SK-N-SH (cell line): ENCODE results near the gene UEVLD.

Source experiments
- CHD2 ChIP-seq: fragments of 150-350 bp; IDR thresholded peaks from 2 replicates; pipeline ENCODE4 v1.6.1; 2018; ENCODE audit warnings: low read length; ENCODE audit not compliant: partially characterized antibody
- EP300 ChIP-seq, 2 experiments: IDR thresholded peaks; 2 replicates each; pipeline versions ENCODE4 v1.4.0 to v1.6.1; 2012; ENCODE audit warnings: borderline replicate concordance in 1 of 2, low read depth in 1 of 2, low read length in 1 of 2
- EZH2phosphoT487 ChIP-seq: fragments of 200-600 bp; sonication (generic); IDR thresholded peaks from 2 replicates; pipeline ENCODE4 v1.6.1; 2017; ENCODE audit warnings: low read depth, mixed run types, mild to moderate bottlenecking, antibody characterized with exemption, moderate library complexity, borderline replicate concordance
- GATA2 ChIP-seq: sonication (generic); formaldehyde crosslinking; IDR thresholded peaks from 2 replicates; pipeline ENCODE4 v1.5.0; 2020; ENCODE audit warnings: mild to moderate bottlenecking, missing genetic modification reagents
- MAX ChIP-seq: IDR thresholded peaks from 2 replicates; pipeline ENCODE4 v1.4.0; 2012; ENCODE audit warnings: low read depth
- MXI1 ChIP-seq: IDR thresholded peaks from 2 replicates; pipeline ENCODE4 v1.6.1; 2012; ENCODE audit warnings: mild to moderate bottlenecking, low read depth, low read length, improper control_type of control experiment
- POLR2AphosphoS5 ChIP-seq: IDR thresholded peaks from 2 replicates; pipeline ENCODE4 v1.6.1; 2012; ENCODE audit warnings: low read depth, low read length
- RAD21 ChIP-seq: IDR thresholded peaks from 2 replicates; pipeline ENCODE4 v1.6.1; 2012; ENCODE audit warnings: mild to moderate bottlenecking, low read length
- SMC3 ChIP-seq: IDR thresholded peaks from 2 replicates; pipeline ENCODE4 v1.6.1; 2012; ENCODE audit warnings: low read depth, low read length, improper control_type of control experiment
- YY1 ChIP-seq: IDR thresholded peaks from 2 replicates; pipeline ENCODE4 v1.4.0; 2012; ENCODE audit warnings: low read depth, mild to moderate bottlenecking
- TF ChIP-seq, protein P1 (sequence below): fragments of 200-600 bp; sonication (generic); IDR thresholded peaks from 2 replicates; pipeline ENCODE4 v1.6.1; 2017; ENCODE audit warnings: antibody characterized with exemption, mild to moderate bottlenecking, moderate library complexity
- TF ChIP-seq, protein P2 (sequence below): fragments of 150-350 bp; IDR thresholded peaks from 2 replicates; pipeline ENCODE4 v1.6.1; 2017; ENCODE audit warnings: antibody characterized with exemption, low read length, low read depth, borderline replicate concordance
- TF ChIP-seq, protein P3 (sequence below): IDR thresholded peaks from 2 replicates; pipeline ENCODE4 v1.4.0; 2012; ENCODE audit warnings: low read depth, borderline replicate concordance

GRCh38 chr11:18527512-18527911 is 61.0 kb downstream of the UEVLD start:
- TF ChIP-seq, protein P1, sequence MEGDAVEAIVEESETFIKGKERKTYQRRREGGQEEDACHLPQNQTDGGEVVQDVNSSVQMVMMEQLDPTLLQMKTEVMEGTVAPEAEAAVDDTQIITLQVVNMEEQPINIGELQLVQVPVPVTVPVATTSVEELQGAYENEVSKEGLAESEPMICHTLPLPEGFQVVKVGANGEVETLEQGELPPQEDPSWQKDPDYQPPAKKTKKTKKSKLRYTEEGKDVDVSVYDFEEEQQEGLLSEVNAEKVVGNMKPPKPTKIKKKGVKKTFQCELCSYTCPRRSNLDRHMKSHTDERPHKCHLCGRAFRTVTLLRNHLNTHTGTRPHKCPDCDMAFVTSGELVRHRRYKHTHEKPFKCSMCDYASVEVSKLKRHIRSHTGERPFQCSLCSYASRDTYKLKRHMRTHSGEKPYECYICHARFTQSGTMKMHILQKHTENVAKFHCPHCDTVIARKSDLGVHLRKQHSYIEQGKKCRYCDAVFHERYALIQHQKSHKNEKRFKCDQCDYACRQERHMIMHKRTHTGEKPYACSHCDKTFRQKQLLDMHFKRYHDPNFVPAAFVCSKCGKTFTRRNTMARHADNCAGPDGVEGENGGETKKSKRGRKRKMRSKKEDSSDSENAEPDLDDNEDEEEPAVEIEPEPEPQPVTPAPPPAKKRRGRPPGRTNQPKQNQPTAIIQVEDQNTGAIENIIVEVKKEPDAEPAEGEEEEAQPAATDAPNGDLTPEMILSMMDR: no peak
- TF ChIP-seq YY1 (no peak), EP300 (IDR thresholded peaks at IDR 0.05; ENCODE audit: borderline replicate concordance in 1 of 2, low read depth in 1 of 2, low read length in 1 of 2) (no peak), MXI1 (no peak), POLR2AphosphoS5 (no peak), MAX (no peak), RAD21 (no peak), CHD2 (no peak), EZH2phosphoT487 (no peak), SMC3 (no peak), GATA2 (CRISPR knock-in tag) (no peak)
- TF ChIP-seq, protein P2, sequence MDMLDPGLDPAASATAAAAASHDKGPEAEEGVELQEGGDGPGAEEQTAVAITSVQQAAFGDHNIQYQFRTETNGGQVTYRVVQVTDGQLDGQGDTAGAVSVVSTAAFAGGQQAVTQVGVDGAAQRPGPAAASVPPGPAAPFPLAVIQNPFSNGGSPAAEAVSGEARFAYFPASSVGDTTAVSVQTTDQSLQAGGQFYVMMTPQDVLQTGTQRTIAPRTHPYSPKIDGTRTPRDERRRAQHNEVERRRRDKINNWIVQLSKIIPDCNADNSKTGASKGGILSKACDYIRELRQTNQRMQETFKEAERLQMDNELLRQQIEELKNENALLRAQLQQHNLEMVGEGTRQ: no peak
- TF ChIP-seq, protein P3, sequence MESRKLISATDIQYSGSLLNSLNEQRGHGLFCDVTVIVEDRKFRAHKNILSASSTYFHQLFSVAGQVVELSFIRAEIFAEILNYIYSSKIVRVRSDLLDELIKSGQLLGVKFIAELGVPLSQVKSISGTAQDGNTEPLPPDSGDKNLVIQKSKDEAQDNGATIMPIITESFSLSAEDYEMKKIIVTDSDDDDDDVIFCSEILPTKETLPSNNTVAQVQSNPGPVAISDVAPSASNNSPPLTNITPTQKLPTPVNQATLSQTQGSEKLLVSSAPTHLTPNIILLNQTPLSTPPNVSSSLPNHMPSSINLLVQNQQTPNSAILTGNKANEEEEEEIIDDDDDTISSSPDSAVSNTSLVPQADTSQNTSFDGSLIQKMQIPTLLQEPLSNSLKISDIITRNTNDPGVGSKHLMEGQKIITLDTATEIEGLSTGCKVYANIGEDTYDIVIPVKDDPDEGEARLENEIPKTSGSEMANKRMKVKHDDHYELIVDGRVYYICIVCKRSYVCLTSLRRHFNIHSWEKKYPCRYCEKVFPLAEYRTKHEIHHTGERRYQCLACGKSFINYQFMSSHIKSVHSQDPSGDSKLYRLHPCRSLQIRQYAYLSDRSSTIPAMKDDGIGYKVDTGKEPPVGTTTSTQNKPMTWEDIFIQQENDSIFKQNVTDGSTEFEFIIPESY: no peak
